ENCODE measurements around the gene NPAS3.

Gene NPAS3

GRCh38 chr14:33617154-33617553, 678.5 kb downstream of the NPAS3 start:
- CTCF ChIA-PET, result no interaction called here
- POLR2A ChIA-PET, result no interaction called here
- no peak for DNase-seq (ENCODE audit: extremely low spot score)
- TF ChIP-seq CTCF (IDR thresholded peaks at IDR 0.05; ENCODE audit: control extremely low read depth, extremely low read depth, low read depth, missing control alignments), result no peak

- POLR2A ChIA-PET, result no interaction called here
- no peak for TF ChIP-seq CTCF (IDR thresholded peaks at IDR 0.05; ENCODE audit: control extremely low read depth, extremely low read depth, low read depth, missing control alignments)
- CTCF ChIA-PET, result interaction anchor here (1.5 kb wide), 1 partner anchor 21 kb away, joined by 3 read pairs; no protein-coding TSS in a partner anchor
- DNase-seq (ENCODE audit: extremely low spot score), result no peak
Measured at GRCh38 chr14:33618361-33619105, 679.9 kb downstream of the NPAS3 start.

GRCh38 chr14:33622496-33622895, 683.8 kb downstream of the NPAS3 start:
- POLR2A ChIA-PET, result no interaction called here
- no peak for DNase-seq (ENCODE audit: extremely low spot score)
- CTCF ChIA-PET, result interaction anchor here (1.4 kb wide), 1 partner anchor 10 kb away, joined by 5 read pairs; no protein-coding TSS in a partner anchor
- no peak for TF ChIP-seq CTCF (IDR thresholded peaks at IDR 0.05; ENCODE audit: control extremely low read depth, extremely low read depth, low read depth, missing control alignments)

- ChIA-PET CTCF (no interaction called here), POLR2A (no interaction called here)
- DNase-seq (ENCODE audit: extremely low spot score), result no peak
- no peak for TF ChIP-seq CTCF (IDR thresholded peaks at IDR 0.05; ENCODE audit: control extremely low read depth, extremely low read depth, low read depth, missing control alignments)
Measured at GRCh38 chr14:33629792-33630191, 691.1 kb downstream of the NPAS3 start.

GRCh38 chr14:33631021-33631420, 692.3 kb downstream of the NPAS3 start:
- ChIA-PET CTCF (interaction anchor here (1.2 kb wide), 1 partner anchor 161 kb away, joined by 3 read pairs; no protein-coding TSS in a partner anchor), POLR2A (no interaction called here)
- no peak for DNase-seq (ENCODE audit: extremely low spot score)
- TF ChIP-seq CTCF (IDR thresholded peaks at IDR 0.05; ENCODE audit: control extremely low read depth, extremely low read depth, low read depth, missing control alignments), result no peak

GRCh38 chr14:33631441-33631840, 692.8 kb downstream of the NPAS3 start:
- DNase-seq (ENCODE audit: extremely low spot score), result no peak

More at GRCh38 chr14:33631441-33631840, 692.8 kb downstream of the NPAS3 start:
- TF ChIP-seq CTCF (IDR thresholded peaks at IDR 0.05; ENCODE audit: control extremely low read depth, extremely low read depth, low read depth, missing control alignments), result no peak
- CTCF ChIA-PET, result interaction anchor here (1.2 kb wide), 1 partner anchor 161 kb away, joined by 3 read pairs; no protein-coding TSS in a partner anchor
- POLR2A ChIA-PET, result interaction anchor here (0.6 kb wide), 1 partner anchor 809 kb away, joined by 3 read pairs; no protein-coding TSS in a partner anchor
